Bone marrow (tissue), 2 donors: ENCODE data around the gene TMEM108.

ENCODE experiments used
- DNase-seq, 2 donors: peaks; one replicate each; lab custom pipeline; 2025; lab: John Stamatoyannopoulos, UW

The TMEM108 gene

DNA sequence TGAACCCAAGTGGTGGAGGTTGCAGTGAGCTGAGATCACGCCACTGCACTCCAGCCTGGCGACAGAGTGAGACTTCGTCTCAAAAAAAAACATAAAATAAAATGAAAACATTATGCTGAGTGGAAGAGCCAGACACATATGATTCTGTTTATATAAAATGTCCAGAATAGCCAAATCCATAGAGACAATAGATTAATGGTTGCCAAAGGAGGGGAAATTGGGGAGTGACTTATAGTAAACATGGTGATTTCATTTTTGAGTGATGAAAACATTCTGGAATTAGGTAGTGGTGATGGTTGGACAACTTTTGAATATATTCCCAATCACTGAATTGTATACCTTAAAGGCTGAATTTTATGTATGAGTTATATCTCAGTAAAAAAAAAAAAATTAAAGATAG is 189.6 kb downstream of the TMEM108 start:
- DNase-seq: no peak

GRCh38 chr3:133230195-133230594 is 192.0 kb downstream of the TMEM108 start:
- no peak for DNase-seq

GRCh38 chr3:133236901-133237300 is 198.7 kb downstream of the TMEM108 start:
- DNase-seq: no peak

GRCh38 chr3:133237380-133237779 is 199.2 kb downstream of the TMEM108 start:
- no peak for DNase-seq

- DNase-seq: no peak
Observed at GRCh38 chr3:133238015-133238414, 199.8 kb downstream of the TMEM108 start.

GRCh38 chr3:133246119-133246518 is 207.9 kb downstream of the TMEM108 start:
- no peak for DNase-seq

DNA sequence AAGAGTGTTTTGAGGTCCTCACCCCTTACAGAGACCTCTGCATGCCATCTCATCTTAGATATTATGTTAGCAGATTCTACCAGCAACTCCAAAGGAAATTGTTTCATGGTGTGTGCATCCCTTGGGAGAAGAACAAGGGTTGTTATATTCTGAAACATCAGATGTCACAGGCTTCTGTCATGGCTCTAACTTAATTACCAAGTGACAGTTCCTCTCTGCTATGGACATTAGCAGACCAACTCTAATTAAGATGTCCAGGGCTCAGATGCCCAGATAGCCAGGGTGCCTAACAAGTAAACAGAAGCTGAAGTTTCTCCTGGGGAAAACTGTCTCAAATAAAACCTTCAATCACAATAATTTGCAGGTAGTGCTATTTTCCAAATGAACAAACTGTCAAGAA is 208.6 kb downstream of the TMEM108 start:
- no peak for DNase-seq

DNA sequence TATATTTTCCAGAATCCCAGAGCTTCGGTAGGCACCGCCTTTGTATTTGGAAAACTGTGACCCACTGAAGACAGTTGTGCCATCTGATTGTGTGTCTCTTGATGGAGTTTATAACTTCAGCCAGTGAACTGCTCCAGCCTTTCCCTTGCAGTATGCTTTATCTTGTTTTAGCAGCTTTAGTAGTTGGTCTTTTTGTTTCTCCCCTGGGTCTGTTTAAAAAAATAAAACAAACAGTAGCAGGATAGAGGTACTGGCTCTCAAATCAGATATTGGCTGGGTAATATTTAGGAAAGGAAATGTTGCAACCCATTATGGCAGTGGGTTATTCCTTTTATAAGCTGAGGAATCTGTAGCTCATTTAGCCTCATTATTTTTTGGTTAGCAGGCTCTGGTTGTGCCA is 210.2 kb downstream of the TMEM108 start:
- DNase-seq: no peak

DNA sequence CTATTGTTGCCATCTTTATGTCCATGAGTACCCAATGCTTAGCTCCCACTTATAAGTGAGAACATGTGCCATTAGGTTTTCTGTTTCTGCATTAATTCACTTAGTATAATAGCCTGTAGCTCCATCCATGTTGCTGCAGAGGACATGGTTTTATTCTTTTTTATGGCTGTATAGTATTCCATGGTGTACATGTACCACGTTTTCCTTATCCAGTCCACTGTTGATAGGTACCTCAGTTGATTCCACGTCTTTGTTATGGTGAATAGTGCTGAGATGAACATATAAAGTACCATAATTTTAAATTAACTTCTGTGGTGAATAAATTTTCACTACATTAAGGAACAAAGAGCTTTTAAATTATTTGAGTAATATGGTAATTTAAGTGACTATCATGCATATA is 211.3 kb downstream of the TMEM108 start:
- DNase-seq: no peak

DNA sequence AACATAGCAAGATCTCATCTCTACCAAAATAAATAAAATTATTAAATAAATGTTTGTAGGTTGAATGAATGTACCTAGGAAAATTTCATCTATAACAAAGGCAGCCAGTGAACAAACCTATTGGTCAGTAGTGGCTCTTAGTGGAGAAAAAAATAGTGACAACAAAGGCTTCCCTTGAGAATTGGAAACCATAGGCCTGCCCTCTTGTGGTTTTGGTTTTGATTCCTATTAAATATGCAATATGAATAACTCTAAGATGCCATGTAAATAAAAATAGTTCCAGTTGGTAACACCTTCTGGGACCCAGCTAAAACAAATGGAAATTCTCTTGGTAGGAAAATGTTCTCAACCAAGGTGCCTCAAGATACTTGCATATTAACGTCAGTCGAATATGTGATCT is 216.0 kb downstream of the TMEM108 start:
- DNase-seq: no peak

GRCh38 chr3:133254716-133255115 is 216.5 kb downstream of the TMEM108 start:
- no peak for DNase-seq

DNA sequence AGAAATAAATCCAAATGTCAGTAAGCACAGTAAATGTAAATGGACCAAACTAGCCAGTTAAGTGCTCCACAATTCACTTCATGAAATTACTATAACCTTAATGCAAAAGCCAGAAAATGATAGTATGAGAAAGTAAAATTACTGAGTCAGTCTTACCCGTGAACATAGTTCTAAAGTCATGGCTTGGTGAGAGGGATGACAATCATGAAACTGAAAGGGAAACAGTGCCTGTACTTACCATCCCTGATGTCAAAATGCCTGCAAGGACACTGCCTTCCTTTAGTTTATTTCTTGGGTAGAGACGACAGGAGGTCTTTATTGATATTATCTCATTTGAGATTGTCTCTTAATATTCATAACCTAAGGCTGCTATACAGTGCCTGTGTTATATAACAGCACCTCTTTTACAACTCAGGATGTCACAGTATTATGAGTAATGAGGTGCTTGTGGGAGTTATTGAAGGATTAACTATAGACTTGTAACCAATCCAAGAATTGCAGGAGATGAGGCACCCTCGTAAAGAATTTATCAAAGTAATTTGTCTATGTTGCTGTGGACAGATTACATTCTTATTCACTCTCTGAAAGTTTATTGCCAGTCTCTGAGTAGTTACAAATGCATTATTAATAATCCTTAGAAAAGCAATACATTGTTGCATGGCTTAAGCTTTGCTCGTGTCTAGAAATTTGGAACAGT is 218.7 kb downstream of the TMEM108 start:
- no peak for DNase-seq

GRCh38 chr3:133258358-133258757 is 220.2 kb downstream of the TMEM108 start:
- no peak for DNase-seq

GRCh38 chr3:133259767-133260166 is 221.6 kb downstream of the TMEM108 start:
- DNase-seq: no peak

GRCh38 chr3:133262333-133262732 is 224.1 kb downstream of the TMEM108 start:
- no peak for DNase-seq

GRCh38 chr3:133264920-133265319 is 226.7 kb downstream of the TMEM108 start:
- DNase-seq: no peak

DNA sequence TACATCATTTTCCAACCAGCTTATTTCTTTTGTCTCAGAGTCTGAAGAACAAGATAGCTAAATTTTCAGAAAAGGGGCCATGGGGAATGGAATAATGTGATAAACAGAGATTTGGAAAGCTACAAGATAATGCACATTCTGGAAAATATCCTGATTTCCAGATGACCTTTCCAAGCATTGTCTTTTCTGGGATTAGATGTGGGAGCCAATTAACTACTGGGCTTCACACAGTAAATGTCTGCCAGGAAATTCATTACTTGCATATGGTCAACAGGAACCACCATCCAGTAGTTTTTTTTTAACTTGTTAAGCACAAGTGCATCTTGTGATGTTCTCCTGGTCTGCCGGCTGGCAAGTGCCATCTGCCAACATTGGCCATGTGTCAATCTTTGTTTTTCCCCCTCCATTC is 230.5 kb downstream of the TMEM108 start:
- DNase-seq: no peak

GRCh38 chr3:133269393-133269792 is 231.2 kb downstream of the TMEM108 start:
- DNase-seq: no peak

DNA sequence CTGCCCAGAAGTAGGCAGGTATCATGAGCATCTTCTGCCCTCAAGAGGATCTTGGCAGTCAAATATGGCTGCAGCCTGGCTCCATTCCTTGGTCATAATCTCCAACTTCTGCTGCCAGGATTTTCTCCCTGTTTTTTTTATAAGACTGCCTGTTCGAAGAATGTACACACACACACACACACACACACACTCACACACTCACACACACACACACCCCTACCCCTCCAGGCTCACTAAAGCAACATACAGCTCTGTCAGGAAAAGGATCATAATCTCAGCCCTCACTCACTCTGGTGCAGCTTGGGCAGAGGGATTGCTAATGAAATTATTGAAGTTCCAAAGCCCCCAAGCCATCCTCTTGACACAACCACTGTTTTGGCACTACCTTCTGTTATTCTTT is 232.4 kb downstream of the TMEM108 start:
- no peak for DNase-seq

DNA sequence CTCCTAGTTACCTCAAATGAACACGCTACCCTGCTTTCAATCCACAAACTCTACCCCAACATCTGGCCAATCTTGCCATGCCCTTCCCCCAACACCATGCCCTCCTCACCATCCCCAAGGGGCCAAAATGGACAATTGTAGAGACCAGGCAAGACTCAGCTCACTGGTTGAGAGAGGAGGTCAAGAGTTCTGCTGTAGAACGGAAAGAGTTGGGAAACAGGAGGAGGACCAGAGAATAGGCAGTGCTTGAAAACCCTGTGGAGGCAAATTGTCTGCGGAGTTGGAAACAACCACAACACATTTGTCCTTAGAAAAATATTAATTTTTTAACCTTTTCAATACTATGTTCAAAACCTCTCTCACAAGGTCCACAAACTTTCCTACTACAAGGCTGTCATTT is 232.9 kb downstream of the TMEM108 start:
- DNase-seq: no peak

- no peak for DNase-seq
Observed at GRCh38 chr3:133271539-133271938, 233.3 kb downstream of the TMEM108 start.

DNA sequence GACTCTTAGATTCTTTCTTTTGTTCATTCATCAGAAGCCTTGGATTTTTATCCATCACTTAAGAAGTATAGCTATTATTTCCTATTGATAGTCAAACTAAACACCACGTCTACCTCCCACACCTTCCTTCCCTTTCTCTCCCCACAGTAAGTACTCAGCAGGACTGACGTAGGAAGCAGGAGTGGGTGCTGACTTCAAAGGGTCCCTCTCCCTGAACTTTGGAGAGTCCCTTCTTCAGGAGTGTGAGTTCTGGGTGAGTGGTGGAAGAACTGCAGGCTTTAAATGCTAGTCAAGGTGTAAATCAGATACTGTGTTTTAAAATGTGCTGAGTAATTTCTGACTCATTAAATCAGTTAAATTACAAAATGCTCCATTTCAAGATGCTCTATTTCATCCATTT is 235.2 kb downstream of the TMEM108 start:
- no peak for DNase-seq

- no peak for DNase-seq
Observed at GRCh38 chr3:133274477-133274876, 236.3 kb downstream of the TMEM108 start.

- no peak for DNase-seq
Observed at GRCh38 chr3:133276594-133276993, 238.4 kb downstream of the TMEM108 start.
